Panc1 (cell line): ENCODE measurements around the gene MBNL2. TPM values are rescaled to one million over a fixed set of nuclear protein-coding genes. Genes with fewer than 3 reads are reported as not detected.

ENCODE experiments used
- ATAC-seq: fragments of 200-7000 bp; cut with Tn5 transposase; 2 replicates; pipeline ENCODE4 v1.9.1; 2020; ENCODE audit warnings: mild to moderate bottlenecking, moderate library complexity
- BruUV-seq: library from RNA; stranded (reverse); fragments of 400-500 nt; replicated peaks from 2 replicates; lab custom pipeline; 2021; lab: Mats Ljungman, UMichigan
- CTCF ChIA-PET: fragments of 300-600 bp; sonication (Branson Sonifier 250); formaldehyde crosslinking; loops from one replicate; lab custom pipeline; 2022; ENCODE audit warnings: antibody characterized with exemption; lab: Charles Lee
- POLR2A ChIA-PET: fragments of 300-600 bp; sonication (Branson Sonifier 250); formaldehyde crosslinking; loops from one replicate; lab custom pipeline; 2022; ENCODE audit warnings: antibody characterized with exemption; lab: Charles Lee
- DNase-seq: peaks from one replicate; pipeline ENCODE4 v3.0.0-alpha.2; 2010; ENCODE audit warnings: low read depth, low spot score
- H3K27ac ChIP-seq: 2 replicates; pipeline ENCODE4 v1.5.1; 2011; ENCODE audit warnings: mild to moderate bottlenecking, low read length, inconsistent platforms
- H3K27me3 ChIP-seq: fragments of 200-500 bp; sonication (Bioruptor generic); 2 replicates; pipeline ENCODE4 v1.6.0; 2014; ENCODE audit warnings: low read length, inconsistent platforms; ENCODE audit not compliant: control insufficient read depth, insufficient read depth
- H3K36me3 ChIP-seq: fragments of 200-500 bp; sonication (Bioruptor generic); 2 replicates; pipeline ENCODE4 v1.5.1; 2014; ENCODE audit warnings: inconsistent platforms, mild to moderate bottlenecking, low read length, moderate library complexity; ENCODE audit not compliant: control insufficient read depth, insufficient read depth
- H3K4me1 ChIP-seq: 2 replicates; pipeline ENCODE4 v1.5.1; 2011; ENCODE audit warnings: inconsistent platforms, mild to moderate bottlenecking, low read length, moderate library complexity; ENCODE audit not compliant: control insufficient read depth, insufficient read depth
- H3K4me3 ChIP-seq, 2 experiments: 2 replicates each; pipeline ENCODE4 v1.5.1; 2011 to 2012; ENCODE audit warnings: low read depth in 2 of 2, low read length in 2 of 2, mild to moderate bottlenecking in 2 of 2, inconsistent platforms in 1 of 2, moderate library complexity in 1 of 2
- H3K9me3 ChIP-seq: fragments of 200-500 bp; sonication (Bioruptor generic); 2 replicates; pipeline ENCODE4 v1.5.1; 2014; ENCODE audit warnings: low read depth, mild to moderate bottlenecking, inconsistent platforms, low read length, moderate library complexity; ENCODE audit not compliant: control insufficient read depth, insufficient read depth
- POLR2AphosphoS5 ChIP-seq: IDR thresholded peaks from 2 replicates; pipeline ENCODE4 v1.6.1; 2012; ENCODE audit warnings: mild to moderate bottlenecking, low read depth, low read length, moderate library complexity
- SIN3A ChIP-seq: IDR thresholded peaks from 2 replicates; pipeline ENCODE4 v1.6.1; 2012; ENCODE audit warnings: low read depth, mild to moderate bottlenecking, low read length, moderate library complexity, borderline replicate concordance; ENCODE audit not compliant: insufficient read depth
- TCF7L2 ChIP-seq: IDR thresholded peaks from 2 replicates; pipeline ENCODE4 v1.6.1; 2011; ENCODE audit warnings: mild to moderate bottlenecking, low read depth, low read length, inconsistent platforms
- in situ Hi-C: cut with HindIII; loops from 2 replicates; pipeline ENCODE4 v1.10.0; 2016; ENCODE audit warnings: low sequenced_read_pairs, low pct_unique_long_range_greater_than_20kb
- intact Hi-C: fragments of 100-400 bp; cut with micrococcal nuclease; formaldehyde crosslinking; loops from one replicate; pipeline ENCODE4 v1.10.0; 2022; ENCODE audit not compliant: unreplicated experiment
- total RNA-seq: library from RNA; stranded (reverse); gene quantifications from one replicate; pipeline ENCODE4 v1.2.1, GENCODE V29; 2021; ENCODE audit not compliant: unreplicated experiment
- TF ChIP-seq, protein P1 (sequence below), 2 experiments: IDR thresholded peaks; 2 replicates each; pipeline ENCODE4 v1.6.1; 2011 to 2012; ENCODE audit warnings: low read depth in 2 of 2, control low read depth in 1 of 2, low read length in 1 of 2, mild to moderate bottlenecking in 1 of 2, moderate library complexity in 1 of 2; ENCODE audit not compliant: insufficient read depth in 1 of 2
- TF ChIP-seq, protein P2 (sequence below): fragments of 450-650 bp; IDR thresholded peaks from 2 replicates; pipeline ENCODE4 v1.5.1; 2017; ENCODE audit warnings: mild to moderate bottlenecking

MBNL2 gene
- total RNA-seq, 1 experiment from 2014 or later, result 103 TPM

DNA sequence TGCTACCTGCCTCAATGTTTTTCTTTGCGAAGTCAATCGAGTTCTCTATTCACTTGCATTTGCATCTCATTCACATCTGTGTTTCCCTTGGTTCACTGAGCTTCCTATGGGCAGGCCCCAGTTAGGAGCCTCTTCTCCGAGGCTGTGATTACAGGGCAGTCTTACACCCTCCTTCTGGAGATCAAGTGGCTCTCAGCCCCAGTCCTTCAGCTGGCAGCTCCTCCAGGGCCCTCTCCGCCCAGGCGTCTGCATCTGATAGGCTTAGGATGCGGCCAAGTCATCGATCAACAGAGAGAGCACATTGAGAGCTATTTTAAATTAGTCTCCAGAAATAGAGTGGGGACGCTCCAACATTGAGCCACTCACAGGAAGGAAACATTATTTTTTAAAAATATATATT lies 44.2 kb downstream of the MBNL2 start:
- DNase-seq (no peak), ATAC-seq (peak; percentile 49)
- intact Hi-C loops (no loop called here), in situ Hi-C loops (no loop called here)
- Histone ChIP-seq H3K27ac (peak overlapping the region; percentile 100), H3K27me3 (no peaks in the 10 kb centered on the region), H3K4me3 (no peak overlapping the region), H3K4me1 (peaks cover 93% of the 10 kb centered on the region), H3K36me3 (no peaks in the 10 kb centered on the region; the same call in 1 of the 2 replicates), H3K9me3 (no peaks in the 10 kb centered on the region)
- ChIA-PET POLR2A (interaction anchor here (0.5 to 1.1 kb wide), 2 partner anchors 8 to 9 kb away, joined by 3 to 4 read pairs; no protein-coding TSS in a partner anchor), CTCF (no interaction called here)
- BruUV-seq, result no TSS peak
- TF ChIP-seq, protein P1, sequence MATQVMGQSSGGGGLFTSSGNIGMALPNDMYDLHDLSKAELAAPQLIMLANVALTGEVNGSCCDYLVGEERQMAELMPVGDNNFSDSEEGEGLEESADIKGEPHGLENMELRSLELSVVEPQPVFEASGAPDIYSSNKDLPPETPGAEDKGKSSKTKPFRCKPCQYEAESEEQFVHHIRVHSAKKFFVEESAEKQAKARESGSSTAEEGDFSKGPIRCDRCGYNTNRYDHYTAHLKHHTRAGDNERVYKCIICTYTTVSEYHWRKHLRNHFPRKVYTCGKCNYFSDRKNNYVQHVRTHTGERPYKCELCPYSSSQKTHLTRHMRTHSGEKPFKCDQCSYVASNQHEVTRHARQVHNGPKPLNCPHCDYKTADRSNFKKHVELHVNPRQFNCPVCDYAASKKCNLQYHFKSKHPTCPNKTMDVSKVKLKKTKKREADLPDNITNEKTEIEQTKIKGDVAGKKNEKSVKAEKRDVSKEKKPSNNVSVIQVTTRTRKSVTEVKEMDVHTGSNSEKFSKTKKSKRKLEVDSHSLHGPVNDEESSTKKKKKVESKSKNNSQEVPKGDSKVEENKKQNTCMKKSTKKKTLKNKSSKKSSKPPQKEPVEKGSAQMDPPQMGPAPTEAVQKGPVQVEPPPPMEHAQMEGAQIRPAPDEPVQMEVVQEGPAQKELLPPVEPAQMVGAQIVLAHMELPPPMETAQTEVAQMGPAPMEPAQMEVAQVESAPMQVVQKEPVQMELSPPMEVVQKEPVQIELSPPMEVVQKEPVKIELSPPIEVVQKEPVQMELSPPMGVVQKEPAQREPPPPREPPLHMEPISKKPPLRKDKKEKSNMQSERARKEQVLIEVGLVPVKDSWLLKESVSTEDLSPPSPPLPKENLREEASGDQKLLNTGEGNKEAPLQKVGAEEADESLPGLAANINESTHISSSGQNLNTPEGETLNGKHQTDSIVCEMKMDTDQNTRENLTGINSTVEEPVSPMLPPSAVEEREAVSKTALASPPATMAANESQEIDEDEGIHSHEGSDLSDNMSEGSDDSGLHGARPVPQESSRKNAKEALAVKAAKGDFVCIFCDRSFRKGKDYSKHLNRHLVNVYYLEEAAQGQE (IDR thresholded peaks at IDR 0.05; ENCODE audit: insufficient read depth in 1 of 2, low read depth in 2 of 2, low read length in 1 of 2), result no peak
- no peak for TF ChIP-seq SIN3A
- TF ChIP-seq, protein P2, sequence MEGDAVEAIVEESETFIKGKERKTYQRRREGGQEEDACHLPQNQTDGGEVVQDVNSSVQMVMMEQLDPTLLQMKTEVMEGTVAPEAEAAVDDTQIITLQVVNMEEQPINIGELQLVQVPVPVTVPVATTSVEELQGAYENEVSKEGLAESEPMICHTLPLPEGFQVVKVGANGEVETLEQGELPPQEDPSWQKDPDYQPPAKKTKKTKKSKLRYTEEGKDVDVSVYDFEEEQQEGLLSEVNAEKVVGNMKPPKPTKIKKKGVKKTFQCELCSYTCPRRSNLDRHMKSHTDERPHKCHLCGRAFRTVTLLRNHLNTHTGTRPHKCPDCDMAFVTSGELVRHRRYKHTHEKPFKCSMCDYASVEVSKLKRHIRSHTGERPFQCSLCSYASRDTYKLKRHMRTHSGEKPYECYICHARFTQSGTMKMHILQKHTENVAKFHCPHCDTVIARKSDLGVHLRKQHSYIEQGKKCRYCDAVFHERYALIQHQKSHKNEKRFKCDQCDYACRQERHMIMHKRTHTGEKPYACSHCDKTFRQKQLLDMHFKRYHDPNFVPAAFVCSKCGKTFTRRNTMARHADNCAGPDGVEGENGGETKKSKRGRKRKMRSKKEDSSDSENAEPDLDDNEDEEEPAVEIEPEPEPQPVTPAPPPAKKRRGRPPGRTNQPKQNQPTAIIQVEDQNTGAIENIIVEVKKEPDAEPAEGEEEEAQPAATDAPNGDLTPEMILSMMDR, result no peak
- no peak for TF ChIP-seq TCF7L2
- TF ChIP-seq POLR2AphosphoS5, result no peak

DNA sequence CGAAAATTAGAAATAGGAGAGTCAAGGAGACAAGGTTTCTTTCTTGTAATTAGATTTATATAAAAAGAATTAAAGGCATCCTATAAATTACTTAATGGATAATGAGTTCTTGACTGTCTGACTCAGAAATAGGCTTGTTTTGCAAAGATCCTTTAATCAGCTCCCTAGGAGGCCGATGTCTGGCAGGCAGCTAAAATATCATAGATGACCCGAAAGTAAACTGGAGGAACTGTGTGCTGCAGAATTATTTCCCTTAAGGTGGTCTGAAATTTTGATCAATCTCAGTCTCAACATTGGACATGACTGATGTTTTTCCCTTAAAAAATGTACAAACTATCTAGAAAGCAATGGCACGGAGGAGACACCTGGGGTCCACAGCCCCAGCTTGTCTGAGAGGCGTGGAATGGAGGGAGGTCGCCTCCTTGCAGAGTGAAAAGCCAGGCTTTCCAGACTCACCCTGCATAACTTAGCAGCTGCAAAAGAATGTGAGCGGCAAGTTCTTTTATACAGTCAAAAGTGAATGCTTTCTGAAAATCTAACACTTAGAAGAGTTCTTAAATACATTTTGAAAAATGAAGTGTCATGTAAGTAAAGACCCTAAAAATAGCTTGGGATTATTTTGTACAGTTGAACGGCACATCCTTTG lies 44.8 kb downstream of the MBNL2 start:
- ATAC-seq, result no peak
- POLR2A ChIA-PET, result interaction anchor here (1.1 kb wide), 2 partner anchors 9 to 10 kb away, joined by 3 read pairs; no protein-coding TSS in a partner anchor

More for the DNA sequence above, 44.8 kb downstream of the MBNL2 start:
- no peak for DNase-seq
- Histone ChIP-seq H3K4me3 (peak overlapping the region in 1 of 2 experiments; percentile 29; a peak in 2 of 4 replicates), H3K4me1 (peaks cover 92% of the 10 kb centered on the region), H3K27me3 (no peaks in the 10 kb centered on the region), H3K9me3 (no peaks in the 10 kb centered on the region), H3K27ac (peak overlapping the region; percentile 100), H3K36me3 (no peaks in the 10 kb centered on the region; the same call in 1 of the 2 replicates)
- TF ChIP-seq SIN3A, result no peak
- intact Hi-C loops (no loop called here), in situ Hi-C loops (no loop called here)
- BruUV-seq, result no TSS peak
- CTCF ChIA-PET, result interaction anchor here (0.6 kb wide), 1 partner anchor 20 kb away, joined by 6 read pairs; no protein-coding TSS in a partner anchor
